IMR-90 (cell line): Measurements from ENCODE around the gene TMEM43. TPM values are rescaled to one million over a fixed set of nuclear protein-coding genes. Genes with fewer than 3 reads are reported as not detected.
"Not testable (repeated sequence)": the region's sequence is repeated elsewhere in the genome, so short reads cannot be mapped to it uniquely, and the experiment has no call there.

Source experiments
- ATAC-seq: fragments of 200-7000 bp; cut with Tn5 transposase; 2 replicates; pipeline ENCODE4 v1.9.1; 2020; ENCODE audit warnings: low read depth, mild to moderate bottlenecking, moderate library complexity
- BruUV-seq: library from RNA; stranded (reverse); fragments of 400-500 nt; replicated peaks from 2 replicates; lab custom pipeline; 2021; lab: Mats Ljungman, UMichigan
- CTCF ChIA-PET: fragments of 300-600 bp; formaldehyde crosslinking; extraction: SDS; loops from one replicate; lab custom pipeline; 2021; ENCODE audit warnings: antibody characterized with exemption; lab: Yijun Ruan, JAX
- POLR2A ChIA-PET: fragments of 300-600 bp; sonication (Branson Sonifier 250); formaldehyde crosslinking; loops from one replicate; lab custom pipeline; 2022; ENCODE audit warnings: antibody characterized with exemption; ENCODE audit not compliant: unreplicated experiment; lab: Charles Lee
- DNase-seq: peaks from one replicate; pipeline ENCODE4 v3.0.0; 2013
- H2AFZ ChIP-seq: replicated peaks from 2 replicates; pipeline ENCODE3; 2013; ENCODE audit warnings: low read length, mild to moderate bottlenecking; ENCODE audit not compliant: poor library complexity
- H2AK5ac ChIP-seq: 2 replicates; pipeline ENCODE4 v1.6.1; 2013; ENCODE audit warnings: low read depth, low read length, inconsistent platforms
- H2AK9ac ChIP-seq: replicated peaks from 2 replicates; pipeline ENCODE3; 2013; ENCODE audit warnings: mild to moderate bottlenecking, low read depth, low read length, moderate library complexity; ENCODE audit not compliant: poor library complexity
- H2BK120ac ChIP-seq: 2 replicates; pipeline ENCODE4 v1.6.1; 2013; ENCODE audit warnings: low read depth, low read length, inconsistent platforms
- H2BK15ac ChIP-seq: 3 replicates; pipeline ENCODE4 v1.6.1; 2013; ENCODE audit warnings: low read depth, low read length, inconsistent platforms
- H2BK20ac ChIP-seq: 2 replicates; pipeline ENCODE4 v1.6.1; 2013; ENCODE audit warnings: low read depth, mild to moderate bottlenecking, inconsistent platforms, low read length, moderate library complexity
- H2BK5ac ChIP-seq: 2 replicates; pipeline ENCODE4 v1.6.1; 2013; ENCODE audit warnings: mild to moderate bottlenecking, low read depth, low read length, inconsistent platforms; ENCODE audit not compliant: poor library complexity, severe bottlenecking
- H3K14ac ChIP-seq: replicated peaks from 2 replicates; pipeline ENCODE4 v1.6.1; 2013; ENCODE audit warnings: low read depth, low read length, inconsistent platforms
- H3K18ac ChIP-seq: 2 replicates; pipeline ENCODE4 v1.6.1; 2013; ENCODE audit warnings: low read depth, low read length, control low read depth
- H3K23ac ChIP-seq: 2 replicates; pipeline ENCODE4 v1.6.1; 2013; ENCODE audit warnings: low read depth, low read length, inconsistent platforms
- H3K27ac ChIP-seq: 2 replicates; pipeline ENCODE4 v1.5.1; 2013; ENCODE audit warnings: mild to moderate bottlenecking, control low read depth, low read length; ENCODE audit not compliant: insufficient read depth
- H3K27me3 ChIP-seq: 2 replicates; pipeline ENCODE4 v1.6.1; 2013; ENCODE audit warnings: low read length; ENCODE audit not compliant: control insufficient read depth, insufficient read depth
- H3K36me3 ChIP-seq: 2 replicates; pipeline ENCODE4 v1.6.1; 2013; ENCODE audit warnings: low read length, mixed read lengths; ENCODE audit not compliant: control insufficient read depth, insufficient read depth
- H3K4ac ChIP-seq: 2 replicates; pipeline ENCODE4 v1.6.1; 2013; ENCODE audit warnings: low read depth, low read length, inconsistent platforms
- H3K4me1 ChIP-seq: 2 replicates; pipeline ENCODE4 v1.6.1; 2013; ENCODE audit warnings: low read length, mixed read lengths; ENCODE audit not compliant: control insufficient read depth, insufficient read depth
- H3K4me2 ChIP-seq: 2 replicates; pipeline ENCODE4 v1.6.1; 2013; ENCODE audit warnings: low read depth, mild to moderate bottlenecking, control low read depth, low read length, moderate library complexity
- H3K4me3 ChIP-seq: 2 replicates; pipeline ENCODE4 v1.5.1; 2013; ENCODE audit warnings: low read depth, mild to moderate bottlenecking, control low read depth, low read length, moderate library complexity; ENCODE audit not compliant: insufficient read depth
- H3K56ac ChIP-seq: 2 replicates; pipeline ENCODE4 v1.6.1; 2013; ENCODE audit warnings: low read length, inconsistent platforms; ENCODE audit not compliant: insufficient read depth; ENCODE audit errors: extremely low read depth
- H3K79me1 ChIP-seq, 2 experiments: 2 replicates each; pipeline ENCODE4 v1.6.1; 2013; ENCODE audit warnings: low read length in 2 of 2, inconsistent platforms in 1 of 2, low read depth in 1 of 2
- H3K9ac ChIP-seq: 2 replicates; pipeline ENCODE4 v1.6.1; 2013; ENCODE audit warnings: low read depth, low read length, control low read depth
- H3K9me1 ChIP-seq: 2 replicates; pipeline ENCODE4 v1.6.1; 2013; ENCODE audit warnings: low read length, inconsistent platforms; ENCODE audit not compliant: insufficient read depth
- H3K9me3 ChIP-seq: 2 replicates; pipeline ENCODE4 v1.6.1; 2013; ENCODE audit warnings: low read length; ENCODE audit not compliant: control insufficient read depth, insufficient read depth
- H4K20me1 ChIP-seq: 2 replicates; pipeline ENCODE4 v1.6.1; 2013; ENCODE audit warnings: low read length, inconsistent platforms; ENCODE audit not compliant: insufficient read depth
- H4K5ac ChIP-seq: 2 replicates; pipeline ENCODE4 v1.6.1; 2013; ENCODE audit warnings: mild to moderate bottlenecking, low read depth, low read length, control low read depth
- H4K8ac ChIP-seq, 2 experiments: 2 replicates each; pipeline ENCODE4 v1.6.1; 2013; ENCODE audit warnings: low read depth in 2 of 2, low read length in 2 of 2, control low read depth in 1 of 2, inconsistent platforms in 1 of 2
- H4K91ac ChIP-seq: 2 replicates; pipeline ENCODE4 v1.6.1; 2013; ENCODE audit warnings: low read depth, low read length, inconsistent platforms; ENCODE audit not compliant: insufficient read depth
- WGBS, 2 experiments: methylation state at CpG; one replicate each; pipeline versions ENCODE4 v1.1.5 to v1.1.7; 2013; ENCODE audit warnings: missing lambda C conversion rate in 2 of 2; ENCODE audit not compliant: insufficient read length in 1 of 2; ENCODE audit errors: extremely low coverage in 2 of 2; 5-methylcytosine and 5-hydroxymethylcytosine counted together
- dilution Hi-C: fragments of 300-500 bp; cut with HindIII; formaldehyde crosslinking; loops from one replicate; pipeline ENCODE4 v1.14.3; 2018; ENCODE audit warnings: low sequenced_read_pairs; ENCODE audit not compliant: unreplicated experiment
- in situ Hi-C: fragments of 300-500 bp; cut with MboI; formaldehyde crosslinking; loops from 3 replicates; pipeline ENCODE4 v1.14.3; 2019; ENCODE audit warnings: low sequenced_read_pairs, inconsistent platforms, mixed read lengths
- intact Hi-C: fragments of 100-400 bp; cut with micrococcal nuclease; formaldehyde crosslinking; loops from 2 replicates; pipeline ENCODE4 v1.10.0; 2022
- polyA plus RNA-seq, 3 experiments: library from polyadenylated mRNA; depleted of rRNA; stranded (reverse); fragments of >200 nt; gene quantifications; 2 replicates each; pipeline ENCODE4 v1.2.3, GENCODE V29; 2012; ENCODE audit warnings: low replicate concordance in 1 of 3
- total RNA-seq: library from RNA; depleted of rRNA; stranded (reverse); fragments of >200 nt; gene quantifications from 2 replicates; pipeline ENCODE4 v1.2.3, GENCODE V29; 2012

The TMEM43 gene
- total and polyA plus RNA-seq, 2 of the 4 experiments (the other 2 are of a cell fraction): 109 to 114 TPM

GRCh38 chr3:14109821-14110220 is 15.0 kb upstream of the TMEM43 start:
- POLR2A ChIA-PET, H2BK5ac ChIP-seq: not testable (repeated sequence)
- in situ Hi-C loops: loop anchor here (25.0 kb wide), 2 partner anchors 223 to 623 kb away; partner anchors contain the start of genes HDAC11 and WNT7A

More at GRCh38 chr3:14109821-14110220, 15.0 kb upstream of the TMEM43 start:
- BruUV-seq, H3K79me1 ChIP-seq, H2AK9ac ChIP-seq, H3K27me3 ChIP-seq, H4K5ac ChIP-seq, H2BK120ac ChIP-seq, H3K18ac ChIP-seq, H4K20me1 ChIP-seq, H3K14ac ChIP-seq, H3K4ac ChIP-seq, H3K9ac ChIP-seq, H2AK5ac ChIP-seq, H3K4me2 ChIP-seq, dilution Hi-C loops, H2BK20ac ChIP-seq, H3K56ac ChIP-seq, H3K4me3 ChIP-seq, H3K9me3 ChIP-seq, H2BK15ac ChIP-seq, DNase-seq, ATAC-seq, H3K27ac ChIP-seq, H3K4me1 ChIP-seq, H3K23ac ChIP-seq, H2AFZ ChIP-seq, H4K8ac ChIP-seq, intact Hi-C loops, H4K91ac ChIP-seq, H3K9me1 ChIP-seq, CTCF ChIA-PET: not testable (repeated sequence)
- peaks cover 12% of the 10 kb centered on the region for H3K36me3 ChIP-seq
- no CpG with 5 or more reads among the region's 5 CpGs for WGBS, 2 experiments
